H1 (cell line): ENCODE data around the gene MACROD1.

Experiments used
- CEBPB ChIP-seq: IDR thresholded peaks from 2 replicates; pipeline ENCODE4 v1.6.1; 2012; ENCODE audit warnings: low read depth, low read length
- CTCF ChIP-seq, 3 experiments: IDR thresholded peaks; 1 replicate in 2 of 3; 2 replicates in 1 of 3; pipeline versions ENCODE4 v1.5.1 to v1.6.1; 2011; ENCODE audit warnings: low read length in 3 of 3, mild to moderate bottlenecking in 3 of 3, inconsistent platforms in 2 of 3, low read depth in 1 of 3, moderate library complexity in 1 of 3; ENCODE audit not compliant: insufficient read depth in 1 of 3; ENCODE audit errors: control extremely low read depth in 1 of 3
- EGR1 ChIP-seq: IDR thresholded peaks from 2 replicates; pipeline ENCODE4 v1.6.1; 2011; ENCODE audit warnings: low read depth, low read length, borderline replicate concordance
- HDAC6 ChIP-seq: IDR thresholded peaks from one replicate; pipeline ENCODE4 v1.7.1; 2012; ENCODE audit warnings: low read depth, mild to moderate bottlenecking, inconsistent platforms, low read length, moderate library complexity
- SUZ12 ChIP-seq: fragments of 200-600 bp; sonication (generic); IDR thresholded peaks from 2 replicates; pipeline ENCODE4 v1.6.1; 2012; ENCODE audit warnings: mild to moderate bottlenecking, inconsistent platforms, low read length, moderate library complexity, mixed read lengths
- USF2 ChIP-seq: IDR thresholded peaks from 2 replicates; pipeline ENCODE4 v1.6.1; 2011; ENCODE audit warnings: low read length, improper control_type of control experiment

DNA sequence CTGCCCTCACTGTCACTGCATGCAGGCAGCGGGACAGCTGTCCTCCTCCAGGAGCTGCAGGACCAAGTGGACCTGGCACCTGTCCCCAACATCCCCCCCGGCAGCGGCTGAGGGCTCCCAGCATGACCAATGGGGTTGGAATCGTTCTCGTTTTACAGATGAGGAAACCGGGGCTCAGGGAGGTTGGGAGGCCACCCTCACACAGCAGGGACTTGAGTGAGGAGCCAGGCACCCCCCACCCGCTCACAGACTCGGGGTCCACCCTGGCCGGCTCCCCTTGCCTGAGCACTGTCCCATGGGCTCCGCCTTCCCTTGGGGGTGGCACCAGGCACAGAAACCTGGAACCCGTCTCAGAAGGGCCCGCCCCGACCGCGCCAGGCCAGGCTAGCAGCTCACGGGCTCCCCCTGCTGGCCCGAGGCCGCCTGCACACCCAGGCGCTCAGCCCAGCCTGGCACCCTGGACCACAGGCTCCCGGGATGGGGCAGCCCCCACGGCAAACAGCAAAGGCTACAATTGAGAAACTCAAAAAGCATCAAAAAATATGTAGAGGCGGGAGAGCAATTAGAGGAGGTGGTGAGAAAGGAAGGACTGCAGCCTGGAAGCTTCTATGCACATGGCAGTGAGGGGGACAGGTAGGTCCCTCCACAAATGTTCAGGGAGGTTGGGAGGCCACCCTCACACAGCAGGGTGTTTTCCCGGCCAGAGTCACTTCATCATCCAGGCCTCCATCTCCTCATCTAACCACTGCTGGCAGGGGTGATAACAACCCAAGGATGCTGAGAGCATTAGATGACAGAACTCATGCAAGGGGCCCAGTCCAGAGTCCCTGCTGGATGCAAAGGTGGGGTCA is 12.8 kb downstream of the MACROD1 start:
- TF ChIP-seq CEBPB (no peak), USF2 (no peak), EGR1 (no peak), CTCF (IDR thresholded peaks at IDR 0.05; ENCODE audit: control extremely low read depth in 1 of 3, insufficient read depth in 1 of 3, low read depth in 1 of 3, low read length in 3 of 3) (peak in 2 of 3 experiments; percentile 94 to 95; a peak in 3 of 4 replicates), SUZ12 (no peak), HDAC6 (no peak)
